Mesendoderm (in vitro differentiated cells): Measurements from ENCODE around the gene CLIP1.
"Not testable (repeated sequence)": the region's sequence is repeated elsewhere in the genome, so short reads cannot be mapped to it uniquely, and the experiment has no call there.

Source experiments
- DNase-seq: peaks from one replicate; pipeline ENCODE4 v3.0.0; 2013
- H2AK5ac ChIP-seq: 2 replicates; pipeline ENCODE4 v1.6.1; 2013; ENCODE audit warnings: low read length, inconsistent platforms
- H2BK120ac ChIP-seq: 2 replicates; pipeline ENCODE4 v1.6.1; 2013; ENCODE audit warnings: low read depth, mild to moderate bottlenecking, low read length, moderate library complexity, mixed read lengths
- H2BK15ac ChIP-seq: replicated peaks from 2 replicates; pipeline ENCODE4 v1.6.1; 2013; ENCODE audit warnings: low read depth, mild to moderate bottlenecking, moderate library complexity
- H2BK5ac ChIP-seq: 2 replicates; pipeline ENCODE4 v1.6.1; 2013; ENCODE audit warnings: low read length, inconsistent platforms
- H3K18ac ChIP-seq: 2 replicates; pipeline ENCODE4 v1.6.1; 2013; ENCODE audit warnings: mild to moderate bottlenecking, low read length, mixed read lengths
- H3K23ac ChIP-seq: one replicate; pipeline ENCODE4 v1.6.1; 2013; ENCODE audit warnings: low read length
- H3K27ac ChIP-seq: 2 replicates; pipeline ENCODE4 v1.5.1; 2013; ENCODE audit warnings: low read depth, mild to moderate bottlenecking, inconsistent platforms, low read length, moderate library complexity
- H3K27me3 ChIP-seq: 2 replicates; pipeline ENCODE4 v1.6.1; 2013; ENCODE audit warnings: low read length, control low read depth, mild to moderate bottlenecking, inconsistent platforms; ENCODE audit not compliant: insufficient read depth, poor library complexity
- H3K36me3 ChIP-seq: 2 replicates; pipeline ENCODE4 v1.6.1; 2013; ENCODE audit warnings: low read length, inconsistent platforms; ENCODE audit not compliant: control insufficient read depth, insufficient read depth
- H3K4ac ChIP-seq: one replicate; pipeline ENCODE4 v1.6.1; 2013; ENCODE audit warnings: low read depth, mild to moderate bottlenecking, low read length, moderate library complexity
- H3K4me1 ChIP-seq: 2 replicates; pipeline ENCODE4 v1.6.1; 2013; ENCODE audit warnings: low read depth, low read length, inconsistent platforms; ENCODE audit not compliant: control insufficient read depth
- H3K4me2 ChIP-seq: 2 replicates; pipeline ENCODE4 v1.6.1; 2013; ENCODE audit warnings: low read length
- H3K4me3 ChIP-seq: 2 replicates; pipeline ENCODE4 v1.5.1; 2013; ENCODE audit warnings: mild to moderate bottlenecking, low read length
- H3K56ac ChIP-seq: one replicate; pipeline ENCODE4 v1.6.1; 2013; ENCODE audit warnings: low read length
- H3K79me1 ChIP-seq: 2 replicates; pipeline ENCODE4 v1.6.1; 2013; ENCODE audit warnings: low read length, inconsistent platforms
- H3K79me2 ChIP-seq: 2 replicates; pipeline ENCODE4 v1.6.1; 2013; ENCODE audit warnings: mild to moderate bottlenecking, low read length; ENCODE audit not compliant: control insufficient read depth, insufficient read depth
- H3K9ac ChIP-seq: 2 replicates; pipeline ENCODE4 v1.6.1; 2013; ENCODE audit warnings: low read length, inconsistent platforms
- H4K5ac ChIP-seq: one replicate; pipeline ENCODE4 v1.6.1; 2013; ENCODE audit warnings: low read length
- H4K8ac ChIP-seq: one replicate; pipeline ENCODE4 v1.6.1; 2013; ENCODE audit warnings: low read depth, mild to moderate bottlenecking, control low read depth, low read length, moderate library complexity
- WGBS: extraction: QIAGEN DNeasy Blood & Tissue Kit; methylation state at CpG from one replicate; pipeline ENCODE4 v1.1.7; 2013; ENCODE audit warnings: low lambda C conversion rate, missing lambda C conversion rate; ENCODE audit not compliant: insufficient coverage; ENCODE audit errors: extremely low coverage; 5-methylcytosine and 5-hydroxymethylcytosine counted together

CLIP1 gene

DNA sequence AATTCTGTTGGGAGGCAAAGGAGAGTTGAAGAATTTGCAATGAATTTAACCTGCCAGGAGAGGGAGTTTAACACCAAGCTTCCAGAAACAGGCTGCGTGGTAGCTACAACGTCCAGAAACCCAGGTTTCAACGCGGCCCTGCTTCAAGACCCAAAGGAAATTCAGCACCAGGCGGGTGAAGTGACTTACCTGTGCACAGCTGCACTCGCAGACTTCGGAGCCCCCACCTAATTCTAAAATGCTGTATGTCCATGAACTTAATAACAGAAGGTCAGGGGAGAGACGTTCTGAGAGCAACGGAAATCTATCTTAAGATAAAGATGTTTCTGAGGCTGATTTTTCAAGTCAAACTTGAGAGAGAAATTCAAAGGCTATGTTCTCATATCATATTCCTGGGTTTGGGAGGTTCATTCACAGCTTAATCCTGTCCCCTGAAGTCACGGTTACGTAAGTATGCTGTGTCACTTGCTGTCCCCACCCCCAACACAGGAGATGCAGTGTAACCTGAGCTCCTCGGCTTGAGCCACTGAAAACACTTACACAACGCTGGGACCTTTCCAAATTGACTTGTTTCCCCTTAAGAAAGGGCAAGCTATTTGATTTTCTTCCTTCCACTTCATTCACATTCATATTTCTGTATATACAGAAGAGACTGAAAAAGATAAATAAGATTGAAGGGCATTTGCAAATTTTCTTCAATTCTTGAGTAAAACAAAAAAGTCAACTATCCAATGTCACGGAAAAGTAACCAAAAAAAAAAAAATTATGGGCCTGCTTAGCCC lies 22.7 kb downstream of the CLIP1 start:
- no peak overlapping the region for H3K4me3 ChIP-seq
- H3K18ac ChIP-seq = peak overlapping the region; percentile 92
- no peak overlapping the region for H4K8ac ChIP-seq
- H3K27ac ChIP-seq = peak overlapping the region; percentile 84
- no peak overlapping the region for H2AK5ac ChIP-seq
- peak overlapping the region; percentile 49 for H3K4me2 ChIP-seq
- H3K27me3 ChIP-seq = no peaks in the 10 kb centered on the region
- no peak overlapping the region for H3K23ac ChIP-seq
- H3K4me1 ChIP-seq = peaks cover 2% of the 10 kb centered on the region
- H3K79me2 ChIP-seq = no peaks in the 10 kb centered on the region
- no CpG with 5 or more reads among the region's 14 CpGs for WGBS
- H4K5ac ChIP-seq = no peak overlapping the region
- no peak overlapping the region for H2BK120ac ChIP-seq
- H3K56ac ChIP-seq = peak overlapping the region; percentile 68
- no peaks in the 10 kb centered on the region for H3K36me3 ChIP-seq
- no peak overlapping the region for H2BK15ac ChIP-seq
- DNase-seq = peak; percentile 97
- peaks cover 3% of the 10 kb centered on the region for H3K79me1 ChIP-seq
- peak overlapping the region; percentile 84 for H3K4ac ChIP-seq
- H2BK5ac ChIP-seq = no peak overlapping the region
- peak overlapping the region; percentile 61 for H3K9ac ChIP-seq

DNA sequence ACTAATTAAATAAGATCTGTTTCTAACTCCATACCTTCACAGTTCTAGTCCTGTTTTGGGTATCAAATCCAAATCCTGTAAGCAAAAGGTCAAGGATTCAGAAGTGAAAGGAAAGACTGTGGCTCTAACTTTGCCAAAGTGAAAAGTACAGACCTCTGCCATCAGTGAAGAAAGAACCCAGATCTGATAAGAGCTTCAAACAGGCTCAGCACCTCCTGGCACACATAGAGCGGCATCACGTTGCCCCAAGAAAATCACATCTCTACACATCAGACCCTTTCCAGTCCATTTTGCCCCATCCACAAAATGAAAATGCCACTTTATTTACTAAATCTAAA lies 23.2 kb downstream of the CLIP1 start:
- Histone ChIP-seq H4K5ac (no peak overlapping the region), H3K18ac (no peak overlapping the region), H3K4me3 (no peak overlapping the region), H2BK120ac (no peak overlapping the region), H2BK15ac (no peak overlapping the region), H3K9ac (no peak overlapping the region), H3K4me1 (peaks cover 2% of the 10 kb centered on the region), H3K36me3 (no peaks in the 10 kb centered on the region), H2AK5ac (no peak overlapping the region), H3K56ac (no peak overlapping the region), H2BK5ac (no peak overlapping the region), H3K27ac (no peak overlapping the region), H3K4me2 (no peak overlapping the region), H3K27me3 (no peaks in the 10 kb centered on the region), H3K23ac (no peak overlapping the region), H4K8ac (no peak overlapping the region), H3K79me2 (no peaks in the 10 kb centered on the region), H3K4ac (no peak overlapping the region), H3K79me1 (peaks cover 3% of the 10 kb centered on the region)
- DNase-seq = peak; percentile 39
- no CpG with 5 or more reads among the region's 2 CpGs for WGBS

DNA sequence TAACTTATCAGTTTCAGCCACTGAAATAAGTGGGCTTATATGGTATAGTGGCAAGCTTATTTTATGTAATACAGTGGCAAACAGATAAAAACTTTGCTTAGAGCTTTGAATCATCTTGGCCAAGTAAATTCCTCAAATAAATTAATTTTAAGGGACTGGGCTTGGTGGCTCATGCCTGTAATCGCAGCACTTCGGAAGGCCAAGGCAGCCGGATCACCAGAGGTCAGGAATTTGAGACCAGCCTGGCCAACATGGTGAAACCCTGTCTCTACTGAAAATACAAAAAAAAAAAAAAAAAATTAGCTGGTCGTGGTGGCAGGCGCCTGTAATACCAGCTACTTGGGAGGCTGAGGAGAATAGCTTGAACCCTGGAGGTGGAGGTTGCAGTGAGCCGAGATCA lies 24.5 kb downstream of the CLIP1 start:
- H3K56ac ChIP-seq, H3K4me1 ChIP-seq, DNase-seq, H3K18ac ChIP-seq, H3K4ac ChIP-seq, H3K4me3 ChIP-seq, H3K79me2 ChIP-seq, H2BK5ac ChIP-seq, H3K79me1 ChIP-seq, H3K9ac ChIP-seq, H3K23ac ChIP-seq, H3K36me3 ChIP-seq, H4K5ac ChIP-seq, H4K8ac ChIP-seq, H2BK120ac ChIP-seq, H3K27ac ChIP-seq, H3K4me2 ChIP-seq, H2AK5ac ChIP-seq, H2BK15ac ChIP-seq, H3K27me3 ChIP-seq: not testable (repeated sequence)
- WGBS = no CpG with 5 or more reads among the region's 6 CpGs

DNA sequence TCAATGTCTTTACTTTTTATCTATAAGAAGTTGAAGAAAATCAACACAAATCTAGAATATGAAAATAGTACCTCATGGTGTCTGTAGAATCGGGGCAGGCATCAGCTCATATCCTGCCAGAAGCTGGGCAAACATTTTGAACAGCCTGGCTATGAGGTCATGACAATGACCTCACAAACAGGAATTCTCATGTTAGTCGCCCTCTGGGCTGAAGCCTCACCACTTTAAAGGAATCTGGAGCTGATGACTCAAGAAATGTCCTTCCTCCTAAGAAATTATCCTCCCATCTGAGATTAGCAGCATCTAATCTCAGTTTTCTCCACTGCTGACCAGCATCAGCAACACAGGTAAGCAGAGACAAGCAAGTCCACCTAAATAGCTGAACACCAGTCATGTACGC lies 27.1 kb downstream of the CLIP1 start:
- Histone ChIP-seq H3K4me3 (no peak overlapping the region), H3K36me3 (no peaks in the 10 kb centered on the region), H3K18ac (no peak overlapping the region), H3K27ac (no peak overlapping the region), H3K27me3 (no peaks in the 10 kb centered on the region), H2BK15ac (no peak overlapping the region), H3K79me1 (no peaks in the 10 kb centered on the region), H2BK5ac (no peak overlapping the region), H3K4me1 (peaks cover 1% of the 10 kb centered on the region), H4K5ac (no peak overlapping the region), H3K4ac (no peak overlapping the region), H4K8ac (no peak overlapping the region), H3K79me2 (no peaks in the 10 kb centered on the region), H2AK5ac (no peak overlapping the region), H3K4me2 (no peak overlapping the region), H2BK120ac (no peak overlapping the region), H3K23ac (no peak overlapping the region), H3K9ac (no peak overlapping the region), H3K56ac (no peak overlapping the region)
- DNase-seq = peak; percentile 74
- WGBS = no CpG with 5 or more reads among the region's 3 CpGs

DNA sequence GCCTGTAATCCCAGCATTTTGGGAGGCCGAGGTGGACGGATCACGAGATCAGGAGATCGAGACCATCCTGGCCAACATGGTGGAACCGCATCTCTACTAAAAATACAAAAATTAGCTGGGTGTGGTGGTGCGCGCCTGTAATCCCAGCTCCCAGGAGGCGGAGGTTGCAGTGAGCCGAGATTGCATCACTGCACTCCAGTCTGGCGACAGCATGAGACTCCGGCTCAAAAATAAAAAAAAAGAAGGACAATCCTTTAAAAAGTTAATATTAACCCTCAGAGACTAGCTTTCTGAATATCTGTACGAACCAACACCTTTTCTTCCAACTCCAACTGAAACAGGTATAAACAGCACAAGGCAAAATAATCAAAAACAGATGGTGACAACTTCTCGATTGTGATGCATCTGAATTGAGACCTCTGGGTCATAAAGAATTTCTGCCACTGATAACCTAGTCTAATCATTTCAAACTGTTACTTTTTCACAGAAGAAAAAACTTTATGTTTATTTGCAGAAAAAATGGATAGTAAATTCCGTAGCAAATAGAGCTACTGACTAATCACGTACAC lies 27.8 kb downstream of the CLIP1 start:
- Histone ChIP-seq H3K4me3 (no peak overlapping the region), H3K27ac (no peak overlapping the region), H3K9ac (no peak overlapping the region), H3K4ac (no peak overlapping the region), H2BK15ac (no peak overlapping the region), H2AK5ac (no peak overlapping the region), H3K56ac (no peak overlapping the region), H4K8ac (no peak overlapping the region), H3K4me1 (no peaks in the 10 kb centered on the region), H3K27me3 (no peaks in the 10 kb centered on the region), H3K79me2 (no peaks in the 10 kb centered on the region), H3K18ac (no peak overlapping the region), H2BK120ac (no peak overlapping the region), H3K23ac (no peak overlapping the region), H3K79me1 (no peaks in the 10 kb centered on the region), H3K4me2 (no peak overlapping the region), H2BK5ac (no peak overlapping the region), H4K5ac (no peak overlapping the region), H3K36me3 (no peaks in the 10 kb centered on the region)
- no CpG with 5 or more reads among the region's 15 CpGs for WGBS
- DNase-seq = no peak

DNA sequence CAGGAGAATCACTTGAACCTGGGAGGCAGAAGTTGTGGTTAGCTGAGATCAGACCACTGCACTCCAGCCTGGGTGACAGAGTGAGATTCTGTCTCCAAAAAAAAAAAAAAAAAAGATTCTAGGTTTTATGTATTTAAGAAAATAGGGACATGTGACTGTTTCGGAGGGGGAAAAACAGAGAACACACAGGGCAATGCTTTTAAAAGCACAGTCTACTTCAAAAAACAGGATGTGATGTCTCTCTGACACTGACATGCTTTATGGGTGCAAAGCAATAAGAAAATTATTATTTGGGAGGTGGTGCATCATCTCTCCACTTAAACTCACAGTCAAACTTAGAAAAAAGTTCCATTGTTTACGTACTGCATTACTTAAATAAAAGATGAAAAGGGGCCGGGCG lies 28.7 kb downstream of the CLIP1 start:
- Histone ChIP-seq H3K4me1 (no peaks in the 10 kb centered on the region), H2BK15ac (no peak overlapping the region), H3K18ac (no peak overlapping the region), H3K4me2 (no peak overlapping the region), H3K4me3 (no peak overlapping the region), H2BK5ac (no peak overlapping the region), H2BK120ac (no peak overlapping the region), H3K23ac (no peak overlapping the region), H3K4ac (no peak overlapping the region), H3K79me2 (no peaks in the 10 kb centered on the region), H4K5ac (no peak overlapping the region), H3K9ac (no peak overlapping the region), H3K79me1 (no peaks in the 10 kb centered on the region), H4K8ac (no peak overlapping the region), H3K27me3 (no peaks in the 10 kb centered on the region), H3K27ac (no peak overlapping the region), H3K36me3 (no peaks in the 10 kb centered on the region), H3K56ac (no peak overlapping the region), H2AK5ac (no peak overlapping the region)
- no peak for DNase-seq
- no CpG with 5 or more reads among the region's 4 CpGs for WGBS
